ENCODE data around the gene LST1. TPM values are rescaled to one million over a fixed set of nuclear protein-coding genes. Genes with fewer than 3 reads are reported as not detected.

LST1 gene
- total RNA-seq, 1 donor: 200 TPM

DNA sequence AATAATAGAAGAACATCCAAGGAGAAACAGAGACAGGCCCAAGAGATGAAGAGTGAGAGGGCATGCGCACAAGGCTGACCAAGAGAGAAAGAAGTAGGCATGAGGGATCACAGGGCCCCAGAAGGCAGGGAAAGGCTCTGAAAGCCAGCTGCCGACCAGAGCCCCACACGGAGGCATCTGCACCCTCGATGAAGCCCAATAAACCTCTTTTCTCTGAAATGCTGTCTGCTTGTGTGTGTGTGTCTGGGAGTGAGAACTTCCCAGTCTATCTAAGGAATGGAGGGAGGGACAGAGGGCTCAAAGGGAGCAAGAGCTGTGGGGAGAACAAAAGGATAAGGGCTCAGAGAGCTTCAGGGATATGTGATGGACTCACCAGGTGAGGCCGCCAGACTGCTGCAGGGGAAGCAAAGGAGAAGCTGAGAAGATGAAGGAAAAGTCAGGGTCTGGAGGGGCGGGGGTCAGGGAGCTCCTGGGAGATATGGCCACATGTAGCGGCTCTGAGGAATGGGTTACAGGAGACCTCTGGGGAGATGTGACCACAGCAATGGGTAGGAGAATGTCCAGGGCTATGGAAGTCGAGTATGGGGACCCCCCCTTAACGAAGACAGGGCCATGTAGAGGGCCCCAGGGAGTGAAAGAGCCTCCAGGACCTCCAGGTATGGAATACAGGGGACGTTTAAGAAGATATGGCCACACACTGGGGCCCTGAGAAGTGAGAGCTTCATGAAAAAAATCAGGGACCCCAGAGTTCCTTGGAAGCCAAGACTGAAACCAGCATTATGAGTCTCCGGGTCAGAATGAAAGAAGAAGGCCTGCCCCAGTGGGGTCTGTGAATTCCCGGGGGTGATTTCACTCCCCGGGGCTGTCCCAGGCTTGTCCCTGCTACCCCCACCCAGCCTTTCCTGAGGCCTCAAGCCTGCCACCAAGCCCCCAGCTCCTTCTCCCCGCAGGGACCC lies 11.7 kb upstream of the LST1 start:
- Histone ChIP-seq H3K27me3 (ENCODE audit: insufficient read depth, low read length) (no peaks in the 10 kb centered on the region), H3K4me1 (ENCODE audit: insufficient read depth, low read length) (peaks cover 96% of the 10 kb centered on the region), H3K4me3 (ENCODE audit: low read length) (no peak overlapping the region), H3K9me3 (ENCODE audit: low read depth, low read length) (no peaks in the 10 kb centered on the region)

GRCh38 chr6:31575335-31575901 lies 10.7 kb upstream of the LST1 start, which contains the start of gene TNF:
Gene TNF (plus strand): TSS chr6:31575565. CDS start chr6:31575742, 177 bp downstream.
- H3K4me3 ChIP-seq (ENCODE audit: low read length): peak within 1 kb of the TSS; percentile 57
- H3K27me3 ChIP-seq (ENCODE audit: insufficient read depth, low read length): no peaks in the 10 kb centered on the region
- H3K4me1 ChIP-seq (ENCODE audit: insufficient read depth, low read length): peaks cover 96% of the 10 kb centered on the region
- H3K9me3 ChIP-seq (ENCODE audit: low read depth, low read length): no peaks in the 10 kb centered on the region

DNA sequence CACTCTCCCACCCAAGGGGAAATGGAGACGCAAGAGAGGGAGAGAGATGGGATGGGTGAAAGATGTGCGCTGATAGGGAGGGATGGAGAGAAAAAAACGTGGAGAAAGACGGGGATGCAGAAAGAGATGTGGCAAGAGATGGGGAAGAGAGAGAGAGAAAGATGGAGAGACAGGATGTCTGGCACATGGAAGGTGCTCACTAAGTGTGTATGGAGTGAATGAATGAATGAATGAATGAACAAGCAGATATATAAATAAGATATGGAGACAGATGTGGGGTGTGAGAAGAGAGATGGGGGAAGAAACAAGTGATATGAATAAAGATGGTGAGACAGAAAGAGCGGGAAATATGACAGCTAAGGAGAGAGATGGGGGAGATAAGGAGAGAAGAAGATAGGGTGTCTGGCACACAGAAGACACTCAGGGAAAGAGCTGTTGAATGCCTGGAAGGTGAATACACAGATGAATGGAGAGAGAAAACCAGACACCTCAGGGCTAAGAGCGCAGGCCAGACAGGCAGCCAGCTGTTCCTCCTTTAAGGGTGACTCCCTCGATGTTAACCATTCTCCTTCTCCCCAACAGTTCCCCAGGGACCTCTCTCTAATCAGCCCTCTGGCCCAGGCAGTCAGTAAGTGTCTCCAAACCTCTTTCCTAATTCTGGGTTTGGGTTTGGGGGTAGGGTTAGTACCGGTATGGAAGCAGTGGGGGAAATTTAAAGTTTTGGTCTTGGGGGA lies 10.0 kb upstream of the LST1 start:
- peaks cover 93% of the 10 kb centered on the region for H3K4me1 ChIP-seq (ENCODE audit: insufficient read depth, low read length)
- H3K9me3 ChIP-seq (ENCODE audit: low read depth, low read length): no peaks in the 10 kb centered on the region
- peak overlapping the region; percentile 57 for H3K4me3 ChIP-seq (ENCODE audit: low read length)
- no peaks in the 10 kb centered on the region for H3K27me3 ChIP-seq (ENCODE audit: insufficient read depth, low read length)

DNA sequence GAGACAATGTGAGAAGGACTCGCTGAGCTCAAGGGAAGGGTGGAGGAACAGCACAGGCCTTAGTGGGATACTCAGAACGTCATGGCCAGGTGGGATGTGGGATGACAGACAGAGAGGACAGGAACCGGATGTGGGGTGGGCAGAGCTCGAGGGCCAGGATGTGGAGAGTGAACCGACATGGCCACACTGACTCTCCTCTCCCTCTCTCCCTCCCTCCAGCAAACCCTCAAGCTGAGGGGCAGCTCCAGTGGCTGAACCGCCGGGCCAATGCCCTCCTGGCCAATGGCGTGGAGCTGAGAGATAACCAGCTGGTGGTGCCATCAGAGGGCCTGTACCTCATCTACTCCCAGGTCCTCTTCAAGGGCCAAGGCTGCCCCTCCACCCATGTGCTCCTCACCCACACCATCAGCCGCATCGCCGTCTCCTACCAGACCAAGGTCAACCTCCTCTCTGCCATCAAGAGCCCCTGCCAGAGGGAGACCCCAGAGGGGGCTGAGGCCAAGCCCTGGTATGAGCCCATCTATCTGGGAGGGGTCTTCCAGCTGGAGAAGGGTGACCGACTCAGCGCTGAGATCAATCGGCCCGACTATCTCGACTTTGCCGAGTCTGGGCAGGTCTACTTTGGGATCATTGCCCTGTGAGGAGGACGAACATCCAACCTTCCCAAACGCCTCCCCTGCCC lies 9.0 kb upstream of the LST1 start:
- no peaks in the 10 kb centered on the region for H3K9me3 ChIP-seq (ENCODE audit: low read depth, low read length)
- H3K4me1 ChIP-seq (ENCODE audit: insufficient read depth, low read length): peaks cover 87% of the 10 kb centered on the region
- peak overlapping the region; percentile 57 for H3K4me3 ChIP-seq (ENCODE audit: low read length)
- H3K27me3 ChIP-seq (ENCODE audit: insufficient read depth, low read length): no peaks in the 10 kb centered on the region

GRCh38 chr6:31577579-31577966 lies 8.5 kb upstream of the LST1 start:
- H3K4me3 ChIP-seq (ENCODE audit: low read length): peak overlapping the region; percentile 57
- peaks cover 87% of the 10 kb centered on the region for H3K4me1 ChIP-seq (ENCODE audit: insufficient read depth, low read length)
- H3K9me3 ChIP-seq (ENCODE audit: low read depth, low read length): no peaks in the 10 kb centered on the region
- H3K27me3 ChIP-seq (ENCODE audit: insufficient read depth, low read length): no peaks in the 10 kb centered on the region

GRCh38 chr6:31578184-31579118 lies 7.6 kb upstream of the LST1 start:
- H3K9me3 ChIP-seq (ENCODE audit: low read depth, low read length): no peaks in the 10 kb centered on the region
- no peak overlapping the region for H3K4me3 ChIP-seq (ENCODE audit: low read length)
- H3K4me1 ChIP-seq (ENCODE audit: insufficient read depth, low read length): peaks cover 87% of the 10 kb centered on the region
- H3K27me3 ChIP-seq (ENCODE audit: insufficient read depth, low read length): no peaks in the 10 kb centered on the region

- H3K9me3 ChIP-seq (ENCODE audit: low read depth, low read length): no peaks in the 10 kb centered on the region
- no peaks in the 10 kb centered on the region for H3K27me3 ChIP-seq (ENCODE audit: insufficient read depth, low read length)
- H3K4me3 ChIP-seq (ENCODE audit: low read length): no peak overlapping the region
- H3K4me1 ChIP-seq (ENCODE audit: insufficient read depth, low read length): peaks cover 87% of the 10 kb centered on the region
Measured at GRCh38 chr6:31579119-31579505, 7.0 kb upstream of the LST1 start.

GRCh38 chr6:31579546-31580437 lies 6.3 kb upstream of the LST1 start:
- Histone ChIP-seq H3K9me3 (ENCODE audit: low read depth, low read length) (no peaks in the 10 kb centered on the region), H3K4me1 (ENCODE audit: insufficient read depth, low read length) (peaks cover 87% of the 10 kb centered on the region), H3K4me3 (ENCODE audit: low read length) (peak overlapping the region; percentile 85), H3K27me3 (ENCODE audit: insufficient read depth, low read length) (no peaks in the 10 kb centered on the region)

DNA sequence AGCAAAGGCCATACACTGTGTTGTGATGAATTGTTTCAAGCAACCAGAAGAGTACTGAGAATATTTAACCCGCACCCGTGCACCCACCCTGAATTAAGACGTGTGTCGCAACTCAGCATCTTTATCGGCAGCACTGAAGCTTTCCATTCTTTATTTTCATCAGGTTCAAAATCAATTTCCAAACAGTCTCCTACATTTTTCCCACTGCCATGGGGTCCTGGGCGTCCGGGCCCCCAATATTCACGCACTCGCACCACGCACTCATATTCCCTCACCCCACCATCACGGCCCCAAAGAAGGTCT lies 5.7 kb upstream of the LST1 start:
- Histone ChIP-seq H3K9me3 (ENCODE audit: low read depth, low read length) (no peaks in the 10 kb centered on the region), H3K4me1 (ENCODE audit: insufficient read depth, low read length) (peaks cover 88% of the 10 kb centered on the region), H3K4me3 (ENCODE audit: low read length) (peak overlapping the region; percentile 85), H3K27me3 (ENCODE audit: insufficient read depth, low read length) (no peaks in the 10 kb centered on the region)

GRCh38 chr6:31580807-31581433 lies 5.2 kb upstream of the LST1 start:
- H3K9me3 ChIP-seq (ENCODE audit: low read depth, low read length): no peaks in the 10 kb centered on the region
- H3K4me3 ChIP-seq (ENCODE audit: low read length): peak overlapping the region; percentile 85
- peaks cover 89% of the 10 kb centered on the region for H3K4me1 ChIP-seq (ENCODE audit: insufficient read depth, low read length)
- H3K27me3 ChIP-seq (ENCODE audit: insufficient read depth, low read length): no peaks in the 10 kb centered on the region

DNA sequence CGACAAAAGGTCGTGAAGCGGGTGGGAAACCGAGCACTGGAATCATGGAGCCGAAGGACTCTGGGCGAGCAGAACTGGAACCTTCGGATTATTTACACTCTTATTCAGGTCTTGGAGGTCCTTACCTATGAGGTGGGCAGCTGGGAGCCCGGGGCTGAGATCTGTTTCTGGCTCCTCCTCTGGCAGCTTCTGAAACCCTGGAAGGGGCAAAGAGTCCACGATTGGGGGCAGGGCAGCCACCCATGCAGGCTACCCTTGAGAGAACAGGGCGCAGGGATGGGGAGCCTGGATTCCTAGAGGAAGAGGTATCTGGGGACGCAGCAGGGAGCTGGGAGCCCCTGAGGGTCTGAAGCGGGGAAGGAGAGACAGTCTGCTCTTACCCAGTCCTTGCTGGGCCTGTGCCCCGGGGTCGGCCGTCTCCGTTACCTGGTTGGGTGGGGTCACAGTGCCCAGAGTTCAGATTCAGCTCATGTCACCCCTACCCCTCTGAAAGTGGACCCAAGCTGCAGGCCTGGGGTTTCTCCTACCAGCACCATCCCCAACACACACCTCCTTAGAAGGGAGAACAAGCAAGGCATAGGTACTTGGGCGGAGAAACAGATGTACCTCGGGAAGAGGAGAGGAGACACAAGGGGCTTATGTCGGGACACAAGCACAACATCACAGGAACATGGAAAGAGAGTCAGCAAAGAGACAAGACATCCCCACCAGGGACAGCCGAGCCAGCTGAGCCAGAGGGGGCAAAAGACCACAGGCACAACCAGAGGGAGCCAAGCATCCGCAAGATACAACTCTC lies 4.4 kb upstream of the LST1 start:
- Histone ChIP-seq H3K4me1 (ENCODE audit: insufficient read depth, low read length) (peaks cover 89% of the 10 kb centered on the region), H3K27me3 (ENCODE audit: insufficient read depth, low read length) (no peaks in the 10 kb centered on the region), H3K9me3 (ENCODE audit: low read depth, low read length) (no peaks in the 10 kb centered on the region), H3K4me3 (ENCODE audit: low read length) (peak overlapping the region; percentile 85)

DNA sequence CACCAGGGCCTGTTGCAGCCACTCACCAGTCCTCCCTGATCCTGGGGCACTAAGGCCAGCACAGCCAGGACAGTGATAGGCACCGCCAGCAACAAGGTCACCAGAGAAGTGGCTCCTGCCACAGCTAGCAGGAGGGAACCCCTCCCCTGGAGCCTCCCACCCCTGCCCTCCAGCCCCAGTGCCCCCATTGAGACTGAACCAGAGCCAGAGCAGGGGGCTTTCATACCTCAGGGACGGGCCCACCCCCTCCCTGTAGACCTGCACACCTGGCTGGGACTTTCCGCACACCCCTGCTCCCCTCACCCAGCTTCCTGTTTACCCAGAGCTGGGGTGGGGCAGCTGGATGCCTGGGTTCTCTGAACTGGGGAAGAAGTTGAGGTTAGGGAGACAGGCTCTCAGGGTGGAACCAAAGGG lies 3.8 kb upstream of the LST1 start, which contains the start of gene LTB:
LTB (minus strand) TSS at position 195 of the 414 bp plus-strand sequence; CDS start at position 188, 7 bp downstream.
- Histone ChIP-seq H3K4me1 (ENCODE audit: insufficient read depth, low read length) (peaks cover 89% of the 10 kb centered on the region), H3K27me3 (ENCODE audit: insufficient read depth, low read length) (no peaks in the 10 kb centered on the region), H3K9me3 (ENCODE audit: low read depth, low read length) (no peaks in the 10 kb centered on the region), H3K4me3 (ENCODE audit: low read length) (peak within 1 kb of the TSS; percentile 85)
